Amniotic epithelial cell (primary cell): ENCODE measurements around the gene ATG4B.

Experiments used
- DNase-seq: peaks from one replicate; pipeline ENCODE4 v3.0.0-alpha.2; 2010; ENCODE audit warnings: low read depth

ATG4B gene

DNA sequence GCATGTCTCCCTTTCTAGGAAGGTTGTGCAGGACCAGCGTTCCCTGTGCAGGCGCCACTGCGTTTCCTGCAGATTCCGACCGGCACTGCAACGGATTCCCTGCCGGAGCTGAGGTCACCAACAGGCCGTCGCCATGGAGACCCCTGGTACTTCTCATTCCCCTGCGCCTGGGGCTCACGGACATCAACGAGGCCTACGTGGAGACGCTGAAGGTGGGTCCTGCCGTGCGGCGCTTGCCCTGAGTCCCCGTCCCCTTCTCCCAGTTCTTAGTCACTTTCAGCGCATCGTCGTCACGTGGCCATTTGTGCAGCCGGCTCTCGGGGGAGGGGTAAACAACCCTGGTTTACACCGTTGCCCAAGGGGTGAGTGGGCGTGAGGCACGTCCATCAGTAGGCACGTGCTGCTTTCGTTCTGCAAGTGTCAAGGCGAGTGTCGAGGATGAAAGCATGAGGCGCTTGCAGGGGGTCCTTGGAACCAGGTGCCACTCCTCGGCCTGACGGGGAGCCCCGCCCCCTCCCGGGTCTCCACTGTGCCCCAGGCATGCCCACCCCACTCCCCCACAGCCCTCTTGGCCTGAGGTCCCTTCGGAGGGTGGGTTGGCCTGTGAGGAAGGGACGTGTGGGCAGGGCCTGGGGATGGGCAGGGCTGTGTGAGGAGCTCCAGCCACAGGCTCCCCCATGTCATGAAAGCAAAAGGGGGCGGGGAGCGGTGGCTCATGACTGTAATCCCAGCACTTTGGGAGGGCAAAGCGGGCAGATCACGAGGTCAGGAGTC lies 29.3 kb downstream of the ATG4B start:
- DNase-seq: peak; percentile 55

DNA sequence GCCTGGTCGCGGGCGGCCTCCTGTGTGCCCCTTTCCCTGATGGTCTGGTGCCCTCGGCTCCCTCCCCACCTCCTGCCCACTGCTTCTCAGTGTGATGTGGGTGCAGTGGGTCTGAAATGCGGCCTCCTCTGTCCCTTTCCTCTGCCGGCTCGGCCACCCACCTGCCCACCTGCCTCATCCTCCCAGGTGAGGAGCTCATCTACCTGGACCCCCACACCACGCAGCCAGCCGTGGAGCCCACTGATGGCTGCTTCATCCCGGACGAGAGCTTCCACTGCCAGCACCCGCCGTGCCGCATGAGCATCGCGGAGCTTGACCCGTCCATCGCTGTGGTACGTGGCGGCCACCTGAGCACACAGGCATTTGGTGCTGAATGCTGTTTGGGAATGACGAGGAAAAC lies 30.9 kb downstream of the ATG4B start:
- DNase-seq: no peak

DNA sequence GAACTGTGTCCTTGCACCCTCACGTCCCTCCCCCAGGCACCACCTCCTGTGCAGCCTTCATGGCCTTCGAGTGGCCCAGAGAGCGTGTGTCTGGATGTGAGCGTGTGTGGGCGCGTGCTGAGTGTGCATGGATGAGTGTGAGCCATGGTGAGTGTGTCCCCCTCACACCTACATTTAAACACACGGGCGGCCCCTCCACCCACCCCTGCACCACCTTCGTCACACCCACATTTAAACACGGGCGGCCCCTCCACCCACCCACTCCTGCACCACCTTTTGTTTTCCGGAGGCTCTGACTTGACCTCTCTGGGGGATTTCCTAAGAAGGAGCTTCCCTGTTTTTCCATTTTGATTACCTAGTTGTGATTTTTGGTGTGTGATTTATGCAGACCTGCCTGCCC lies 31.3 kb downstream of the ATG4B start:
- DNase-seq: no peak

DNA sequence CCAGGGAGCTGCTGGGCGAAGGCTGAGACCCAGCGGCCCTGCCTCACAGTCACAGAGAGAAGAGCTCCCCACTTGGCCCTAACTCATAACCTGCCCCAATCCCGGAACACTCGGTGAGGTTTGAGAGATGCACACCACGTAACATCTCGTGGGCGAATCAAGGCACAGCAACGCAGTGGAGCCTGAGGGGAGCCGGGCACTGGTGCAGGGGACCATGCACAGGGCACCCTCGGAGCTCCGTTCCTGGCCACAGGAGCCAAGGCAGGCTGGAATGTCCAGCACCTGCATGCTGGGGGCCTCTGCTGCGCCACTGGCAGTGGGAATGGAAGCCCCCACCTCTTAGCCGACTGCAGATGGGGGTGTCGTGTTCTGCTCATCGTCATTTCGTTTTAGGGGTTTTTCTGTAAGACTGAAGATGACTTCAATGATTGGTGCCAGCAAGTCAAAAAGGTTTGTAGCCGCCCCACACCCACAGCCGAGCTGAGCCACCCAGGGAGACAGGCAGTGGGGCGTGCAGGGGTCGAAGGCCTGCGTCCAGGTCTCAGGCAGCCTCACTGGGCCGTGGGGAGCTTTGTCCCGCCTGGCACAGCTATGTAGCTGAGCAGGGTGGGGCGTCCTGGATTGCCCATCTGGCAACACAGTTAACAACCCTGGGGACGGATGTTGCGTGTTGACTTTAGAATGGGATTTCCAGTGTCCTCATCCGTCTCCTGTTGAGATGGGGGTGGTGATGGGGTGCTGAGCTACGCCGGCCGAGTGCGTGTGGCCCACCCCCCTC lies 33.0 kb downstream of the ATG4B start:
- no peak for DNase-seq

DNA sequence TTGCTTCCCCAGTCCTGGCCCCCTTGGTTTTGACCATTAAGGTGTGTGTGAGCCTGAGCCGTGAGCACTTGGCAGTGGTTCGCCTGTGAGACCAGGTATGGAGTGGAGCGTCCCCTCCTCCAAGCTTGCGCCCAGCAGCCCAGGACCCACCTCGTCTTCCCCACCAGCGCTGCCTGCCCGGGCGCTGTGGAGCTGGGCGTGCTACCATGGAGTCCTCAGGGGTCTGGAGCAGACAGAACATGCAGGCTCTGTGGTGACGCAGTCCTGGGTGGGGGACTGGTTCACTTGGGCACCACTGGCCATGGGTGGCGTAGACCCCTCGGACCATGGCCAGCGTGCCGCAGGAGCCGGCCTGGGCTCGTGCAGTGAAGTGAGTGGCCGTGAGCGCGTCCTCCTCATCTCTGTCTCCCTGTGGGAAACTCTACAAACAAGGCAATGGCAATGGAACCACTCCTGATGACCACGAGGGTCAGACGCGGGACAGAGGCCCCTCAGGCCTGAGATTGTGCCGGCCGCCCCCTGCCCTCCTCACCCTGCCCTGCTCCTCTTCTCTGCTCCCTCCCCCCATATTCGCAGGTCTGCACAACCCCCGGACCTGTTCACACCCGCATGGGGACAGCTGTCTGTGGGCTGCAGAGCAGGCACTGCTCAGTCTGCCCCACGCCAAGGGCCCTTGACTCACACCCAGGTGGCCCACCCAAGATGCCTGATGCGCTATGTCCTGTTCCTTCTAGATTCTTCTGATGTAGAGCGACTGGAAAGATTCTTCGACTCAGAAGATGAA lies 34.2 kb downstream of the ATG4B start:
- no peak for DNase-seq

DNA sequence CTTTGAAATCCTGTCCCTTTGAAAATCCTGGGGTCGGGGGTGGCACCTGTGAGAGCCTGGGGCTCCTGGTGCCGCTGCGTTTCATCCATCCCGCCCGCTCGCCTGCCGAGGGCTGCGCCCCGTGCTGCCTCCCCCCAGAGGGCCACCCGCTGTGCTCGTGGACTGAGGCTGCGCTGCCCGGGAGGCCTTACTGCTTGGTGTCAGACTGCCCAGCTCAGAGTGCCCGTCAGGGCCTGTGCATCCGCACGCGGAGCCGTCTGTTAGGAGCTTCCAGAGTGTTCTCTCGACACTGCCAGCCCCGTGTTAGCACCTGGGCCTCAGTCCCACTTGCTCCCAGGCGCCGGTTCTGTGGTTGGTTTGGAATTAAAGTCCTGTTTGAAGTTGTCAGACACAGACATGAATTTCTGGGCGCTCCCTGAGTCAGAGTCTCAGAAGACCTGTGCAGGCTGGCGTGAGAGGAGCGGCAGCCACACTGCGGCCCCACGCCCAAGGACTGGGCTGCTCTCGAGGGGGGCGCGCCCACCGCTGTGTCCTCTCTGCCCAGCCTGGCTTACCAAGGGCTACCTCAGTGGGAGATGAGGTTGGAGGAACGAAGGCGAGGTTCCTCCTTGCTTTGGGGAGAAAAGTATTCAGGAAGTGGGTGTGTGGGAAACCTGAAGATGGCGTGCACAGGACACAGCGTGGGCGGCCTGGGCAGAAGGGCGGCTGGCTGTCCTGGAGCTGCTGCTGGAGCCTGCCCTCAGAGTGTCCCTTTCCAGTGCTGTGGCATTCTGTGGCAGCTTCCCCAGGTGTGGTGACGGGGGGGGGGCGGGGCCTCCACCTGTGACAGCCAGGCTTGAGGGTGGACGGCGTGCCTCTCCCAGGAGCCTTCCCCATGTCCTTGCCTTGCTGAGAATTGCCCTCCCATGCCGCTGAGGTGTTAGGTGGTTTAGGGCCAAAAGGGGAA lies 35.0 kb downstream of the ATG4B start:
- DNase-seq: no peak

DNA sequence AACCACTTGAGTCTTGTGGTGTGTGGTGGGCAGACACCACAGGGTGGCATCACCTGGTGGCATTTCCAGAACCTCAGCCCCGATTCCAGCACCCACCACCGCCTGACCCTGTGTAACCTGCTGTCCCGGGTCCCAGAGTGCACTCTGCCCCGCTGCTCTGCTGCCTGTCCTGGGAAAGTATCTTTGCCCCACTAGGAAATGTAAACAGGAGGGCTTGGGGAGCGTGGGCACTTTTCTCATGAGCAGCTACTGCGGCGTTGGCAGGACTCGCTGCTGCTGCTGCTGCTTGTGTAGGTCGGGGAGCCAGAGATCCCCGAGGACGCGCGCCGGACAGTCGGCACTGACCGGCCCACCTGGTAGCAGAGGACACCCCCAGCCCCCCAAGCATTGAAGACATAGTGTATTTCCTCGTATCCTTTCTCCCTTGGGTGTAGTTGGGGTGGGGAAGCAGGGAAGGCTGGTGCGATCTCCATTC lies 35.7 kb downstream of the ATG4B start:
- no peak for DNase-seq

DNA sequence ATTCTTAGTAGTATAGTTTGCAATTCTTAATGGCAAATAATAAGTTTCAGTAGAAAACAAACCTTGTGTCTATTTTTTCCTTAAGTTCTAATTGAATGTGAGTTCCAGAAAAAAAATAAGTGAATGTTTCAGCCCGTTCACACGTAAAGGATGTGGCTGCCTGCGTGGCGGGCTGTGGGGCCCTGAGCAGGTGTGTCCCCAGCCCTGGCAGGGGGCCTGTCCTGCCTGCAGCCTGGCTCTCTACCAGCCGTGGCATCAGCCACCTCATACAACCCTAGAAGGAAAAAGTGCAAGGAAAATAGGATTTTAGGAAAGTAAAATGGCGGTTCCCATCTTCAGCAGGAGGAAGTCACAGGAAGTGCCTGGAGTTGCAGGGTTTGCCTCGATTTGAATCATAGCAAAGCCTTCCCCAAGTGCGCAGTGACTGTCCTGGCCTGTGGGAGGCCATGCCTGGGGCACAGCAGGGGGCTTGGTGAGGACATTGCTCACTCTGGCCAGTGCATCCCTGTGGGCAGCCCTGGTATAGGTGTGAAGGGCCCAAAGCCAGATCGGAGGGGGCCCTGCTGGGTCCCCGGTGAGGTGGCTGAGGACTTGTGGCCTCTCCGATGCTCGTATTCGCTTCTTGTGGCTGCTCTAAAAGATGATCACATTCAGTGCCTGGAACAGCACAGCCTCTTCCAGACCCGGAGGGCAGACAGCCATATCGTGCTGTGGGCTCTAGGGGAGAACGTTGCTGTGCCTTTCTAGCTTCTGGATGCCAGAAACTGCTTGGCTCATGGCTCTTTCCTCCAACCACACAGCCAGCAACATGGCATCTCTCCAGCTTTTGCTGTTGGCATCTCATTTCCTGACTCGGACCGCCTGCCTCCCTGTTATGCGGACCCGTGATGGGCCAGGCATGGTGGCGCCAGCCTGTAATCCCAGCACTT lies 36.6 kb downstream of the ATG4B start:
- DNase-seq: no peak

DNA sequence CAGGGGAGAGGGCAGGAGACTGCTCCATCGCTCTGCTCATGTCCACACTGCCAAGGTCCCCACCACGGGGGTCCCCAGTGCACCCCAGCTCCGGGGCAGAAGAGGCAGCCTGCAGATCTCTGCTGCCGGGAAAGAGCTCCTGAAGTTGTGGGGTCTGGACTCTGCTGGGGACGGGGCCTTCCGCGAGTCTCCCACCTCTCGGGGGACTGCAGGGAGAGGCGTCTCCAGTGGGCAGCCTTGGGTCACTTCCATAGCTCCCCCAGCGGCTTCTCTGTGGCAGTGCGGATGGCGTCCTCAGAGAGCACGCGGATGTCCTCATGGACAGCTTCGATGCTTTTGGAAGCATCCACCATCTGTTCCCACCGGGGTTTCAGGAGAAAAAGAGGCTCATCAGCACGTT lies 38.4 kb downstream of the ATG4B start:
- DNase-seq: no peak

DNA sequence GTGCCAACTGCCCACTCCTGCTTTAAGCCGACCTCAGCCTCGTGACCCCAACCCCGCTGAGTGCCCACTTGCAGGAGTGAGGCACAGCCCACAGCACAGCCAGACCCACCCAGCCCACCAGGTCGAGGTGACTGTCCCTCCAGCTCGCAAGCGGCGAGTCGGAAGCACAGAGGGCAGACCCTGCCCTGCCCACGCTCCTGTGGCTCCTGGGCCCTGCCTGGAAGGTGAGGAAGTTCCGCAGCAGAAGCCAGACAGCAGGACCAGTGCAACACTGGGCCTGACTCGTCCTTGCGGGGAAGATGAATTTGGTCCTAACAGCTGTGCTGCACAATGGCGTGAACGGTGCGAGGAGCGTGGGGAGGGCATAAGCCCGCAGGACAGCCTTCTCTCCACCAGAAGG lies 39.2 kb downstream of the ATG4B start:
- no peak for DNase-seq

DNA sequence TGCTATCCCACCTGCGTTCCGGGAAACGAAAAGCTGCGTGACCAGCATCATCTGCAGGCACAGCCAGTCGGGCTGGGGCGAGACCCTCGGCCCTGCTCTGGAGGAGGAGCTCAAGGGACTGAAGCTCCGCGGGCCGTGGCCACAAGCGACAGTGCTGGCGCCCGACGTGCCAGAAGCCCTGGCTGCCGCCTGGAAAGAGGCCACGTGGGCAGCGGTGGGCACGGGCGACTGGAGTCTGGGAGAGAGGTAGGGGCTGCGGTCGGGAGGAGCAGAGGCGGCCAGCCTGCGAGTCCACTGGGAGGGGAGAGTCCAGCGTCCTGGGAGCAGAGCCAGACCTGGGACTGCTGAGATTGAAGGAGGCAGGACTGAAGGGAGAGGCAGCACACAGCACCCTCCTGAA lies 39.9 kb downstream of the ATG4B start:
- DNase-seq: no peak

DNA sequence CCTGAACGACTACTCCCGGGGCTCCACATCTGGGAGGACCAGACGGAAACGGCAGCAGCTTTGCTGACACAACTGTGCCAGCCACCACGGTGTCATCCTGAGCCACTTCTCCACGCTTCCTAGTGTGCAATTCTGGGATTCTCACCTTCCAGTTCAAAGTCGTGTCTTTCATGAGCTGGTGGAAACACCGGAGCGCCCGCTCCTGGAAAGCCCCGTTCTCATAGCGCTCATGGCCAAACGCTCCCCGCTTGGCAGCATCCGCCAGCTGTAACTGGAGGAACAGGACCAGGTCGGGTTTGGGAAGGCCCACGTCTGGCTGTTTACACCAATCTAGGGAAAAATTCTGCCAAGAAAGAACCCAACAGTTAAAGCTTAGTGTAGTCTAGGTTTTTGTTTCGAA lies 40.8 kb downstream of the ATG4B start:
- DNase-seq: no peak

DNA sequence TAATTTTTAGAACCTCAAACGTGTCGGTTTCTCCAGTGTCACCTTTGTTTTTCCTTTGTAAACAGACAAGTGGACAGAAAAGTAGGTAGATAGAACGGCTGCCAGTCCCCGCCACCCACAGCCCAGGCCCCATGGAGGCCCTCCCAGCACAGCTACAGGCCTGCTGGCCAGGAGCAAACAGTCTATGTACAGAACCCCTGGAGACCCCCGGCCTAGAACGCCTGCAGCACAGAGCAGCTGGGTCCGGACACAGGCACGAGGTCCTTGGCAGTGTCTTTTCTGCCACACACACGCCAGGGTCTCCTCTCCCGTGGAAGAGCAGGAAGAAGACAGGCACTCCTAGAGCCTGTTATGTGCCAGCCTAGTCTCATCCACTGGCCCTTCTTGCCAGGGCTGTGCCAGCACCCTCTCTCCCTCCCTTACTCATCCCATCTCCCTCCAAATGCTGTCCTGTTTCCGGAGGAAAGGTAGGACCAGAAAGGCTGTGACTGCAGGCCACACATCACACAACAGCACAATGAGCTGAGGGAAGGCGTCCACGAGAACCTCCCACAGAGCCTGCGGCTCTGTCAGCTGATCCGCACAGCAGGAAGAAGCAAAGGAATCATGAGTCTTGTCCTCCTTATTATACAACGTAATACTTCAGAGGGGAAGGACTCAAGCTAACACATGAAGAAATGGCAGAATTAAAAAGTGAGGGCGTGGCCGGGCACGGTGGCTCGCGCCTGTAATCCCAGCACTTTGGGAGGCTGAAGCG lies 41.5 kb downstream of the ATG4B start:
- DNase-seq: no peak

DNA sequence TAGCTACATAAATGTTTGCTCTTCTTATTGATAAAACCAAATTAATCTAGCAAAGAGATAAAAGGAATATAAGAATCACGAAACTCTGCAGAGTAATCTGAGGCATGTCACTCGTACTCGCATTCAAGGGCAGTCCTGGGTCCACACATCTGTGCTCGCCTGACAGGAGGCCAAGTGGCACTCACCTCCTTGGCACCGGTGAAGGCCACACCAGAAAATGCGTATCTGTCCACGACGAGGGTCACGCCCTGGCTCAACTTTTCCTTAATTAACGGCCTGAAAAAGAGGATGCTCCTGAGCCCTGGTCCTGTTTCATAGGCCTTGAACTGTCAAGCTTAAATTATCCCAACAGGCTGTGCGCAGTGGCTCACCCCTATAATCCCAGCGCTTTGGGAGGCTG lies 42.6 kb downstream of the ATG4B start:
- DNase-seq: no peak

DNA sequence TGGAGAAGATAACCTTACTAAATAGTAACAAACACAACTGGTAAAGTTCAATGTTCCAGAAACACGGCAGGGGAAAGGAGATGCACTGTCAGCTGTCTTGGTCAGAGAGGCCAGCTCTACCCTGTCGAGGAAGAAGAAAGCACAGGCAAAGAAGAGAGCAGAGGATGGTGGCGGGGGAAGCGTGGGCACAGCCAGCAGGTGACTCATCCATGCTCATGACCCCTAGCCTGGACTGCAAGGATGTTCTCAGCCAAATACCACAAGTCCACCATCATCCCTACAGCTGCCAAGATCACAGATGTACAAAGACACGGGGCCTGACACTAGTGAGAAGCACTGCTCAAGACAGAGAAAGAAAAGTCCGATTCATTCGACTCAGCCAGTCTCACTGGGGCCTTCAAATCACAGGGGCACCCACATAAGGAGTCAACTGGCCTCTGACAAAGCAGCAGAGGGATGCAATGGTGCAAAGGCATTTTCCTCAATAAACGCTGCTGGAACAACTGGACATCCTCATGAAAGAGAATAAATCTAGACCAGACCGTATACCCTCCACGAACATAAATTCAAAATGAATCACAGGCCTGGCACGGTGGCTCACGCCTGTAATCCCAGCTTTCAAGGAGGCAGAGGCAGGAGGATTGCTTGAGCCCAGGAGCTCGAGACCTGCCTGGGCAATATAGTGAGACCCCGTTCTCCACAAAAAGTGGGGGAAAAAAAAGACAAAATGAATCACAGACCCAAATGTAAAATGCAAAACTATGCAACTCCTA lies 43.5 kb downstream of the ATG4B start:
- peak; percentile 98 for DNase-seq

DNA sequence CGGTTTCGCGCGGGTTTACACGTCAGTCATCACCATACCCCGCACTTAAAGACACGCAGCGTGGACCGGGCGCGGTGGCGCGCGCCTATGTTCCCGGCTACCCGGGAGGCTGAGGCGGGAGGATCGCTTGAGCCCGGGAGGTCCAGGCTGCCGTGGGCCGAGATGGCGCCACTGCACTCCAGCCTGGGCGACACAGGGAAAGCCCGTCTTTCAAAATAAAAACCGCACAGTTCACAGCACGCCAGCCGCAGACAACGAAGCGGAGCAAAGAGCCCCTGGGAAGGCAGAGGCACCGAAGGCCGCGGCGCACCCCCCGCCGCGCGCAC lies 48.8 kb downstream of the ATG4B start:
- DNase-seq: no peak

DNA sequence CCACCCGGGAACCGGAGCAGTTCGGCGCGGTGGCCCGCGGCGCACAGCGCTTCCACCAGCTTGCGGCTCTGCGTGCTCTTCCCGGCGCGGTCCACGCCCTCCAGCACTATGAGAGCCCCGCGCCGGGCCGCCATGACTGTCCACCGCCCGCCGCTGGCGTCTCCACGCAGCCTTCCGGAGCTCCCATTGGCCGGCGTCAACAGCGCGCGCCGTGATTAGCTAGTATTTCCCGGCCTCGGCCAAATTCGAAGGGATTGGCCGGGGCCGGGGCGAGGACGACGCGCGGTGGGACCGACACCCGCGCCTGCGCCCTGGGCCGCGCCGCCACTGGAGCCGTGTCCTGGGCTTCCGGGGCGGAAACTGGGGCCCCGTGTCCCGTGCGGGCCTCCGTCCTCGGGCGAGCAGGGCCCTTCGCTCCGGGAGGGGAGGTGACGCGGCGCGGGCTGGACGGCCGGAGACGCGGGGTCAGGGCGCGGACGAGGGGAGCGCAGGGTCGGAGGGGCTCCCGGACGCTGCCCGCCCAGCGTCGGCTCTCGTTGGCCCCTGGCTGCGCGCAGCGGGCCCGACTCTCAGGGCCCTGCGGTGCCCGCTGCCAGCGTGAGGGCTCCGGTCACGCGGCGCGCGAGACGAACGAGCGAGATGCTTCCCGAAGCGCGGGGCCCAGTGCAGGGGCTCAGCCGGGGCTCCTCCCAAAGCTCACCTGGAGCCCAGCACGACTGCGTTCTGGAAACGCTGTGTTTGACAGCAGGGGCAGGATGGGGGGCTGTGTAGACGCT lies 49.3 kb downstream of the ATG4B start, which contains the start of gene DTYMK:
DTYMK (minus strand) TSS at position 166 of the 776 bp plus-strand sequence; CDS start at position 134, 32 bp downstream.
- peak; percentile 91 for DNase-seq

DNA sequence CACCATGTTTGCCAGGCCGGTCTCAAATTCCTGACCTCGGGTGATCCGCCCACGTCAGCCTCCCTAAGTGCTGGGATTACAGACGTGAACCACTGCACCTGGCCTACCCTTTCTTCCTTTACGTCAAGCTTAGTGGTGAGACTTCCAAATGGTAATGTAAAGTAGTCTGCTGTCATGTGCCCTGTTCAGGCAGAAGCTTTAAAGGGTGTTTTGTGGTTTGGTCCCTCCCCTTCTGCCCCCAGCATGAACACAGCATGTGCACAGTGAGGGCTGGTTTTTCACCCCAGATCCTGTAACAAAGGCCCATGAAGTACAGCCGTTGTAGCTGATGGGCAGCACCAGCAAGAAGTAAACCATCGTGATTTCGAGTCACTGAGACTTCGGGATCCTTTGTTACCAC lies 51.8 kb downstream of the ATG4B start:
- no peak for DNase-seq
